GM18505 (cell line): ENCODE data around the gene ZNF45.
"Not testable (repeated sequence)": the region's sequence is repeated elsewhere in the genome, so short reads cannot be mapped to it uniquely, and the experiment has no call there.

Experiments
- ATAC-seq: cut with Tn5 transposase; IDR thresholded peaks from one replicate; pipeline ENCODE4 v1.9.1; 2021; ENCODE audit not compliant: unreplicated experiment
- POLR2A ChIP-seq: IDR thresholded peaks from 4 replicates; pipeline ENCODE4 v1.6.1; 2011; ENCODE audit warnings: borderline replicate concordance; ENCODE audit not compliant: insufficient read depth, insufficient read length; ENCODE audit errors: extremely low read depth

ZNF45 gene

GRCh38 chr19:43934985-43935708 is at the start of gene ZNF45:
ZNF45 (minus strand) TSS chr19:43935282; CDS start chr19:43922185, 13,097 bp downstream.
- TF ChIP-seq POLR2A, result peak; percentile 79
- peak; percentile 88 for ATAC-seq

- TF ChIP-seq POLR2A, result no peak
- ATAC-seq, result no peak
These were observed 49.6 kb upstream of the ZNF45 start for GRCh38 chr19:43984687-43985000.

GRCh38 chr19:43983912-43984686 is 49.0 kb upstream of the ZNF45 start, which contains the start of gene ZNF155:
ZNF155 (plus strand) TSS chr19:43984188; CDS start chr19:43988544, 4,356 bp downstream.
- TF ChIP-seq POLR2A, result peak; percentile 40
- peak; percentile 83 for ATAC-seq

- TF ChIP-seq POLR2A, result no peak
- no peak for ATAC-seq
These were observed 48.4 kb upstream of the ZNF45 start for GRCh38 chr19:43983544-43983911.

- no peak for TF ChIP-seq POLR2A
- no peak for ATAC-seq
These were observed 41.6 kb upstream of the ZNF45 start for GRCh38 chr19:43976732-43977131.

- no peak for ATAC-seq
- no peak for TF ChIP-seq POLR2A
These were observed 31.1 kb upstream of the ZNF45 start for GRCh38 chr19:43966079-43966694.

GRCh38 chr19:43960411-43960810 is 25.3 kb upstream of the ZNF45 start:
- no peak for TF ChIP-seq POLR2A

GRCh38 chr19:43957891-43958290 is 22.8 kb upstream of the ZNF45 start:
- ATAC-seq, result no peak
- no peak for TF ChIP-seq POLR2A

More at GRCh38 chr19:43960411-43960810, 25.3 kb upstream of the ZNF45 start:
- no peak for ATAC-seq

GRCh38 chr19:43956827-43957226 is 21.7 kb upstream of the ZNF45 start:
- ATAC-seq, result no peak
- no peak for TF ChIP-seq POLR2A

- peak; percentile 82 for ATAC-seq
- peak; percentile 50 for TF ChIP-seq POLR2A
These were observed 16.0 kb upstream of the ZNF45 start, which contains the start of gene ZNF221 for GRCh38 chr19:43950834-43951645. ZNF221 (plus strand) TSS chr19:43951228; CDS start chr19:43962727, 11,499 bp downstream.

- not testable (repeated sequence) for ATAC-seq
These were observed 14.7 kb upstream of the ZNF45 start for GRCh38 chr19:43949803-43950202.

- ATAC-seq, result not testable (repeated sequence)
These were observed 12.3 kb upstream of the ZNF45 start for GRCh38 chr19:43947412-43947811.

GRCh38 chr19:43941209-43941608 is 6.1 kb upstream of the ZNF45 start:
- no peak for ATAC-seq
- TF ChIP-seq POLR2A, result no peak
